SK-N-SH treated with all-trans-retinoic acid at 6 μM for 48 hours (cell line): ENCODE data around the gene B3GLCT.

Source experiments
- ATAC-seq: fragments of 200-7000 bp; cut with Tn5 transposase; 3 replicates; pipeline ENCODE4 v1.9.1; 2020; ENCODE audit warnings: mild to moderate bottlenecking, moderate library complexity
- ARNTL ChIP-seq: fragments of 450-650 bp; formaldehyde crosslinking; IDR thresholded peaks from 2 replicates; pipeline ENCODE4 v1.5.0; 2020; ENCODE audit warnings: low read depth, mild to moderate bottlenecking, moderate library complexity, borderline replicate concordance
- BACH2 ChIP-seq: fragments of 250-450 bp; sonication (Bioruptor Pico); IDR thresholded peaks from 2 replicates; pipeline ENCODE4 v1.9.0; 2021; ENCODE audit warnings: mild to moderate bottlenecking, borderline replicate concordance
- CSDC2 ChIP-seq: fragments of 250-450 bp; sonication (Bioruptor Pico); IDR thresholded peaks from 2 replicates; pipeline ENCODE4 v1.5.0; 2020; ENCODE audit warnings: mild to moderate bottlenecking, moderate library complexity
- GLIS3 ChIP-seq: fragments of 250-450 bp; sonication (Bioruptor Pico); IDR thresholded peaks from 2 replicates; pipeline ENCODE4 v1.5.0; 2020; ENCODE audit warnings: mild to moderate bottlenecking, moderate library complexity
- RARB ChIP-seq: fragments of 250-450 bp; sonication (Bioruptor Pico); IDR thresholded peaks from 2 replicates; pipeline ENCODE4 v1.8.0; 2021; ENCODE audit warnings: mild to moderate bottlenecking, moderate library complexity
- SNAI2 ChIP-seq: fragments of 250-450 bp; sonication (Bioruptor Pico); IDR thresholded peaks from 2 replicates; pipeline ENCODE4 v1.5.0; 2020; ENCODE audit warnings: mild to moderate bottlenecking, moderate library complexity
- TCF4 ChIP-seq: fragments of 250-450 bp; sonication (Bioruptor Pico); IDR thresholded peaks from 2 replicates; pipeline ENCODE4 v1.8.0; 2021; ENCODE audit warnings: mild to moderate bottlenecking, moderate library complexity, borderline replicate concordance
- TOX ChIP-seq: fragments of 250-450 bp; sonication (Bioruptor Pico); IDR thresholded peaks from 2 replicates; pipeline ENCODE4 v1.8.0; 2021; ENCODE audit warnings: mild to moderate bottlenecking, moderate library complexity, borderline replicate concordance
- ZC3H10 ChIP-seq: fragments of 250-450 bp; sonication (Bioruptor Pico); IDR thresholded peaks from 2 replicates; pipeline ENCODE4 v1.5.1; 2021; ENCODE audit warnings: mild to moderate bottlenecking, moderate library complexity
- ZFP3 ChIP-seq: fragments of 250-450 bp; sonication (Bioruptor Pico); IDR thresholded peaks from 2 replicates; pipeline ENCODE4 v1.5.0; 2020; ENCODE audit warnings: mild to moderate bottlenecking, moderate library complexity
- ZNF565 ChIP-seq: fragments of 450-650 bp; formaldehyde crosslinking; conservative IDR thresholded peaks from 2 replicates; pipeline ENCODE4 v1.5.0; 2020; ENCODE audit warnings: low read depth, mild to moderate bottlenecking, moderate library complexity
- ZNF70 ChIP-seq: fragments of 450-650 bp; formaldehyde crosslinking; IDR thresholded peaks from 2 replicates; pipeline ENCODE4 v1.5.0; 2020; ENCODE audit warnings: mild to moderate bottlenecking, moderate library complexity
- ZNF8 ChIP-seq: fragments of 450-650 bp; formaldehyde crosslinking; IDR thresholded peaks from 2 replicates; pipeline ENCODE4 v1.5.0; 2020; ENCODE audit warnings: mild to moderate bottlenecking, moderate library complexity
- TF ChIP-seq, protein P1 (sequence below): fragments of 250-450 bp; sonication (Bioruptor Pico); IDR thresholded peaks from 2 replicates; pipeline ENCODE4 v1.5.1; 2020; ENCODE audit warnings: low read depth, mild to moderate bottlenecking, moderate library complexity
- TF ChIP-seq, protein P2 (sequence below): fragments of 250-450 bp; sonication (Bioruptor Pico); IDR thresholded peaks from 2 replicates; pipeline ENCODE4 v1.8.0; 2021; ENCODE audit warnings: low read depth, mild to moderate bottlenecking, moderate library complexity, borderline replicate concordance
- TF ChIP-seq, protein P3 (sequence below): fragments of 250-450 bp; sonication (Bioruptor Pico); IDR thresholded peaks from 2 replicates; pipeline ENCODE4 v1.5.0; 2020; ENCODE audit warnings: mild to moderate bottlenecking, moderate library complexity
- TF ChIP-seq, protein P4 (sequence below): fragments of 250-450 bp; sonication (Bioruptor Pico); IDR thresholded peaks from 2 replicates; pipeline ENCODE4 v1.5.1; 2021; ENCODE audit warnings: mild to moderate bottlenecking, moderate library complexity

The B3GLCT gene

DNA sequence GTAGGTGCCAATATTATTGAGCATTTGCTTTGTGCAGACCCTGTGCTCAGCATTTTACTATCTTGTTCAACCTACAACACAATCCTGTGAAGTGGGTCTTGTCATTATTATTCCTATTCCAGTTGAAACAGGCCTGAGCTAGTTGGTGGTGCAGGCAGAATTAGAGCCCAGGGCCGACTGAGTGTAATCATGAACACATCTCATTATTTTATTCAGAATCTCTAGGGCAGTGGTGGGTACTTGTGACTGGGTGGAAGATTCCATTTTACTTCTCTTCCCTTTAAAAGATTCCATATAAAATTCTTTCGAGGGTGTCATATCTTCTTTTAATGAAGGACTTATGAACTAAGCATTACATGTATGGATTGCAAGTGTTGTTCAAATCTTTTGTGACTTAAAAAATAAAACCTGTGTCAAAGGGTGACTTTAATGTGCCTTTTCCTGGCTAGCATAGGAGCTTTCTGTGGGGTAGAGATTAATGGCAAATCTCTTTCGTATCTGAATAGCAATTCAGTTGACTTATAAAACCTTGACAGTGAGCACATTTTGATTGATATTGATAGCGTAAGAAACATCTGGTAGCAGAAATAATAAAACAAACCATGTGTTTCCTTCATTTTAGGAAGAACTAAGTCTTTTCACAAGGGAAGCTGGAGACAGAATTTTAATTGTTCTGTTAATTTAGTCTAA lies 20.3 kb downstream of the B3GLCT start:
- TF ChIP-seq GLIS3 (CRISPR knock-in tag): no peak
- no peak for TF ChIP-seq ZNF565 (CRISPR knock-in tag)
- TF ChIP-seq RARB: no peak
- TF ChIP-seq BACH2 (CRISPR knock-in tag): no peak
- TF ChIP-seq, protein P1, sequence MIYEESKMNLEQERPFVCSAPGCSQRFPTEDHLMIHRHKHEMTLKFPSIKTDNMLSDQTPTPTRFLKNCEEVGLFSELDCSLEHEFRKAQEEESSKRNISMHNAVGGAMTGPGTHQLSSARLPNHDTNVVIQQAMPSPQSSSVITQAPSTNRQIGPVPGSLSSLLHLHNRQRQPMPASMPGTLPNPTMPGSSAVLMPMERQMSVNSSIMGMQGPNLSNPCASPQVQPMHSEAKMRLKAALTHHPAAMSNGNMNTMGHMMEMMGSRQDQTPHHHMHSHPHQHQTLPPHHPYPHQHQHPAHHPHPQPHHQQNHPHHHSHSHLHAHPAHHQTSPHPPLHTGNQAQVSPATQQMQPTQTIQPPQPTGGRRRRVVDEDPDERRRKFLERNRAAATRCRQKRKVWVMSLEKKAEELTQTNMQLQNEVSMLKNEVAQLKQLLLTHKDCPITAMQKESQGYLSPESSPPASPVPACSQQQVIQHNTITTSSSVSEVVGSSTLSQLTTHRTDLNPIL (CRISPR knock-in tag): no peak
- TF ChIP-seq, protein P2, sequence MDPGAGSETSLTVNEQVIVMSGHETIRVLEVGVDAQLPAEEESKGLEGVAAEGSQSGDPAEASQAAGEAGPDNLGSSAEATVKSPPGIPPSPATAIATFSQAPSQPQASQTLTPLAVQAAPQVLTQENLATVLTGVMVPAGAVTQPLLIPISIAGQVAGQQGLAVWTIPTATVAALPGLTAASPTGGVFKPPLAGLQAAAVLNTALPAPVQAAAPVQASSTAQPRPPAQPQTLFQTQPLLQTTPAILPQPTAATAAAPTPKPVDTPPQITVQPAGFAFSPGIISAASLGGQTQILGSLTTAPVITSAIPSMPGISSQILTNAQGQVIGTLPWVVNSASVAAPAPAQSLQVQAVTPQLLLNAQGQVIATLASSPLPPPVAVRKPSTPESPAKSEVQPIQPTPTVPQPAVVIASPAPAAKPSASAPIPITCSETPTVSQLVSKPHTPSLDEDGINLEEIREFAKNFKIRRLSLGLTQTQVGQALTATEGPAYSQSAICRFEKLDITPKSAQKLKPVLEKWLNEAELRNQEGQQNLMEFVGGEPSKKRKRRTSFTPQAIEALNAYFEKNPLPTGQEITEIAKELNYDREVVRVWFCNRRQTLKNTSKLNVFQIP (CRISPR knock-in tag): no peak
- TF ChIP-seq, protein P3, sequence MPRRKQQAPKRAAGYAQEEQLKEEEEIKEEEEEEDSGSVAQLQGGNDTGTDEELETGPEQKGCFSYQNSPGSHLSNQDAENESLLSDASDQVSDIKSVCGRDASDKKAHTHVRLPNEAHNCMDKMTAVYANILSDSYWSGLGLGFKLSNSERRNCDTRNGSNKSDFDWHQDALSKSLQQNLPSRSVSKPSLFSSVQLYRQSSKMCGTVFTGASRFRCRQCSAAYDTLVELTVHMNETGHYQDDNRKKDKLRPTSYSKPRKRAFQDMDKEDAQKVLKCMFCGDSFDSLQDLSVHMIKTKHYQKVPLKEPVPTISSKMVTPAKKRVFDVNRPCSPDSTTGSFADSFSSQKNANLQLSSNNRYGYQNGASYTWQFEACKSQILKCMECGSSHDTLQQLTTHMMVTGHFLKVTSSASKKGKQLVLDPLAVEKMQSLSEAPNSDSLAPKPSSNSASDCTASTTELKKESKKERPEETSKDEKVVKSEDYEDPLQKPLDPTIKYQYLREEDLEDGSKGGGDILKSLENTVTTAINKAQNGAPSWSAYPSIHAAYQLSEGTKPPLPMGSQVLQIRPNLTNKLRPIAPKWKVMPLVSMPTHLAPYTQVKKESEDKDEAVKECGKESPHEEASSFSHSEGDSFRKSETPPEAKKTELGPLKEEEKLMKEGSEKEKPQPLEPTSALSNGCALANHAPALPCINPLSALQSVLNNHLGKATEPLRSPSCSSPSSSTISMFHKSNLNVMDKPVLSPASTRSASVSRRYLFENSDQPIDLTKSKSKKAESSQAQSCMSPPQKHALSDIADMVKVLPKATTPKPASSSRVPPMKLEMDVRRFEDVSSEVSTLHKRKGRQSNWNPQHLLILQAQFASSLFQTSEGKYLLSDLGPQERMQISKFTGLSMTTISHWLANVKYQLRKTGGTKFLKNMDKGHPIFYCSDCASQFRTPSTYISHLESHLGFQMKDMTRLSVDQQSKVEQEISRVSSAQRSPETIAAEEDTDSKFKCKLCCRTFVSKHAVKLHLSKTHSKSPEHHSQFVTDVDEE: no peak
- no peak for TF ChIP-seq ZNF8 (CRISPR knock-in tag)
- TF ChIP-seq ZFP3 (CRISPR knock-in tag): no peak
- TF ChIP-seq ZNF70 (CRISPR knock-in tag): no peak
- TF ChIP-seq CSDC2: no peak
- no peak for TF ChIP-seq TCF4 (CRISPR knock-in tag)
- TF ChIP-seq SNAI2 (CRISPR knock-in tag): no peak
- TF ChIP-seq ZC3H10 (CRISPR knock-in tag): no peak
- no peak for TF ChIP-seq ARNTL (CRISPR knock-in tag)
- TF ChIP-seq, protein P4, sequence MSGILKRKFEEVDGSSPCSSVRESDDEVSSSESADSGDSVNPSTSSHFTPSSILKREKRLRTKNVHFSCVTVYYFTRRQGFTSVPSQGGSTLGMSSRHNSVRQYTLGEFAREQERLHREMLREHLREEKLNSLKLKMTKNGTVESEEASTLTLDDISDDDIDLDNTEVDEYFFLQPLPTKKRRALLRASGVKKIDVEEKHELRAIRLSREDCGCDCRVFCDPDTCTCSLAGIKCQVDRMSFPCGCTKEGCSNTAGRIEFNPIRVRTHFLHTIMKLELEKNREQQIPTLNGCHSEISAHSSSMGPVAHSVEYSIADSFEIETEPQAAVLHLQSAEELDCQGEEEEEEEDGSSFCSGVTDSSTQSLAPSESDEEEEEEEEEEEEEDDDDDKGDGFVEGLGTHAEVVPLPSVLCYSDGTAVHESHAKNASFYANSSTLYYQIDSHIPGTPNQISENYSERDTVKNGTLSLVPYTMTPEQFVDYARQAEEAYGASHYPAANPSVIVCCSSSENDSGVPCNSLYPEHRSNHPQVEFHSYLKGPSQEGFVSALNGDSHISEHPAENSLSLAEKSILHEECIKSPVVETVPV (CRISPR knock-in tag): no peak
- TF ChIP-seq TOX (CRISPR knock-in tag): no peak
- ATAC-seq: no peak

DNA sequence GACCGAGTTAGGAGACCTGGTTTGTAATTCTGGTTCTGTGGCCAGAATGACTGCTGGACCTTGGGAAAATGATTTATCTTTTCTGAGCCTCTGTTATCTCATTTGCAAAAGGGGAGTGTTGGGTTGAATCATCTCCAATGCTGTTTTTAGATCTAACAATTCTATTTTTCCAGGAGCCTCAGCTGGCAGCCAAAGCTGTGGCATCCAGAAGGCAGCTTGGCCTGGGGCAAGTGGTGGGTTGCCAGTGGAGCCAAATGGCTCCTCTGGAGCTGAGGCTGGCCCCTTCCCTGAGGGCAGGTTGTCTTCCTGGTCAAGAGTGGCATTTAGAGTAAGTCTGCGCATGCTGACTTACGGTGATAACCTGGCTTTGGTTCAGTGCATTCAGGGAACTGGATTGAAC lies 21.3 kb downstream of the B3GLCT start:
- ATAC-seq: no peak
- TF ChIP-seq, protein P2 (CRISPR knock-in tag): no peak
- TF ChIP-seq TOX (CRISPR knock-in tag) (no peak), ARNTL (CRISPR knock-in tag) (no peak), ZC3H10 (CRISPR knock-in tag) (no peak)
- TF ChIP-seq, protein P4 (CRISPR knock-in tag): no peak
- TF ChIP-seq, protein P1 (CRISPR knock-in tag): no peak
- TF ChIP-seq, all 23 proteins: peak for 0
